Right forelimb (tissue), 1 donor: ENCODE measurements around the gene EIF3B.
A peak's percentile ranks its signal among the peaks of the same experiment; 100 is the strongest.
"Not testable (repeated sequence)": the region's sequence is repeated elsewhere in the genome, so short reads cannot be mapped to it uniquely, and the experiment has no call there.

ENCODE experiments used
- DNase-seq: peaks from one replicate; pipeline ENCODE4 v3.0.0-alpha.2; 2018

EIF3B gene

DNA sequence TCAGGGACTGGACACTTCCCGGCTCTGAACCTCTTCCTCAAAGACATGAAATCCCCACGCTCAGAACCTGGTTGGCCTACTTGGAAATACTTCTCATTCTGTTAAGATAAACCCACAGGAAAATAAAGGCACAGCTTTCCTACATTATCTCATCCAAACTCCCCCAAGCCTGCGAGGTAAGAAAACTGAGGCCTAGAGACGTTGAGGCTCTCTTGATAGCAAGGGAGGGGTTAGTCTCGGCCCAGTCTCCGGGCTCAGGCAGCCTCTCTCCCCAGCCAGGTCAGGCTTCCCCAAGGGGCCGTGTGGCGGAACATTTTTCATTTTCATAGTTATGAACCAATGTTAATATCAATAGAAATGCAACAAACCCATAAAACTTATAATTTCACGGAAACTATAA lies 4.6 kb upstream of the EIF3B start:
- no peak for DNase-seq

GRCh38 chr7:2350861-2351260 lies 3.8 kb upstream of the EIF3B start:
- no peak for DNase-seq

DNA sequence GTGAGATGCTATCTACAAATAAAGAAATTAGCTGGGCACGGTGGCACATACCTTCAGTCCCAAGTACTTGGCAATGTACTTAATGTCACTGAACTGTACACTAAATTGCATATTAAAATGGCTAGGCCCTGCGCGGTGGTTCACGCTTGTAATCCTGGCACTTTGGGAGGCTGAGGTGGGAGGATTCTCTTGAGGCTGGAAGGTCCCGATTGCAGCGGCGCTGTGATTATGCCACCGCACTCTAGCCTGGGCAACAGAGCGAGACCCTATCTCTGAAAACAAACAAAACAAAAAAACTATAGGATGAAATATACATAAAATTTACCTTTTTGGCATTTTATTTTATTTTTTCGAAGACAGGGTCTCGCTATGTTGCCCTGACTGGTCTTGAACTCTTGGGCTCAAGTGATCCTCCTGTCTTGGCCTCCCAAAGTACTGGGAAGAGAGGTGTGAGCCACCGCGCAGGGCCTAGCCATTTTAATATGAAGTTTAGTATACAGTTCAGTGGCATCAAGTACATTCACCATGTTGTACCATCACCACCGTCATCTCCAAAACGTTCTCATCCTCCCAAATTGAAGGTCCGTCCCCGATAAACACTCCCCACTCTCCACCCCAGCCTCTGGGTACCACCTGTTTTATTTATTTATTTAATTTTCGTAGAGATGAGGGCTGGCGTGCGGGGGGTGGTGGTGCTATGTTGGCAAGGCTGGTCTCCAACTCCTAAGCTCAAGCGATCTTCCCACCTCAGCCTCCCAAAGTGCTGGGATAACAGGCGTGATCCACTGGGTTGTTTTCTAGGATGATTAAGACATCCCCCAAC lies 1.3 kb upstream of the EIF3B start:
- no peak for DNase-seq

DNA sequence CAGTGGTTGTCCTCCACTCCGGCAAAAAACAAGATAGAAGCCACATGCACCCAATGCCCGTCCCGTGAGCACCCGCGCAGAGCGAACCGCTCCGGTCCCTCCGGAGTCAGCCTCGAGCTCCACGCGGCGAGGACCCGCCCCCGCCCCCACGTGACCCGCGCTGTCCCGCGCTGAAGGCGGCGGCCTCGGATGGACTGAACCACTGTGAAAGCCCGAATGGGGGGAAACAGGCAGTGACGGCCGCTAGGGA lies 766 bp upstream of the EIF3B start:
- DNase-seq = peak; percentile 96

- no peak for DNase-seq
Observed at GRCh38 chr7:2354939-2355704, 495 bp downstream of the EIF3B start.

- no peak for DNase-seq
Observed at GRCh38 chr7:2355705-2356008, 1.0 kb downstream of the EIF3B start.

- no peak for DNase-seq
Observed at GRCh38 chr7:2357165-2357564, 2.5 kb downstream of the EIF3B start.

- DNase-seq = no peak
Observed at GRCh38 chr7:2357571-2357970, 2.9 kb downstream of the EIF3B start.

DNA sequence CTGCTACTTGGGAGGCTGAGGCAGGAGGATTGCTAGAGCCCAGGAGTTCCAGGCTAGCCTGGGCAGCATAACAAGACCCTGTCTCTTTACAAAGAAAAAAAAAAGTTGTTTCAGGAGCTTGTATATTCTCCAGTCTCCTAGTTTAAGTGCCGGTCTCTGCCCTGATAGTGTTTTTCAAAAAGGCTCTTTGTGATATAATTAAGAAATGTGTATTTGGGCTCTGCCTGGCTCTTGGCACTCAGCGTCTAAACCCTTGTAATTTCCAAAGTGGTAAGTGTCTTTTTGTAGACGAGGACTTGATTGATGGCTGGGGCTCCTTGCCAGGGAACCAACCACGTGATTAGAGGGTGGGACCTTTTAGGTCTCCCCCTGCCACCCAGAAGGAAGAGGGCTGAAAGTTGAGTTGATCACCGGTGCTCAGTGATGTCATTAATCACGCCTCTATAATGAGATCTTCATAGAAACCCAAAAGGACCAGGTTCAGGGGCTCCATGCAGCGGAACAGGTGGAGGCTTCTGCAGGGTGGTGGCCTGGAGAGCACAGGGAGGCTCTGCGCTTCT lies 4.4 kb downstream of the EIF3B start:
- no peak for DNase-seq

DNA sequence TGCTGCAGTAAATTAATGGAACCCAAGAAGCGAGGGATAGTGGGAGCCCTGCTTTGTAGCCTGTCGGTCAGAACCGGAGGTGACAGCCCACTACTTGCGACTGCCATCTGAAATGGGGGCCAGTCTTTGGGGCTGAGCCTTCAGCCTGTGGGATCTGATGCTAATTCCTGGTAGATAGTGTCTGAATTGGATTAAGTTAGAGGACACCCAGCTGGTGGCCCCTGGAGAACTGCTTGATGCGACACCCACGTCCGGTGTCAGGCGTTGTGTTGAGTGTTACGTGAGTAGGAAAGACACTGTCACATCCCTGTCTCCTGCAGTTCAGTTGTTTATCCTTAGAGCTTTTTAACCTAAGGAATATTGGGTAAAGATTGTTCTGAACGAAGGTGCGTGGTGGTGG lies 5.0 kb downstream of the EIF3B start:
- DNase-seq = no peak

DNA sequence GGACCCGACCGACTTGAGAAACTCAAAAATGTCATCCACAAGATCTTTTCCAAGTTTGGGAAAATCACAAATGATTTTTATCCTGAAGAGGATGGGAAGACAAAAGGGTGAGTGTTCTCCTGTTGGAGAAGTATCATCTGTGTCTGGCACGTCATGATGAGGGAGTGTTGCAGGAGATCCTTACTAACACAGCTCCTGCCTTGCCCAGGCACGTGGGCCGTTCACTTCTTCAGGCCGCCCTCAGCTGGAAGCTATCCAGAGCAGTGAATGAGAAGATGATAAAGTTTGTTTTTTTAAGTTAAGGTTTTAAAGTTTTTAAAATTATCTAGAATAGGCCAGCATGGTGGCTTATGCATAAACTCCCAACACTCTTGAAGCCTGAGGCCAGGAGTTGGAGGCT lies 6.2 kb downstream of the EIF3B start:
- DNase-seq = no peak

GRCh38 chr7:2362385-2363088 lies 7.9 kb downstream of the EIF3B start:
- DNase-seq = no peak

DNA sequence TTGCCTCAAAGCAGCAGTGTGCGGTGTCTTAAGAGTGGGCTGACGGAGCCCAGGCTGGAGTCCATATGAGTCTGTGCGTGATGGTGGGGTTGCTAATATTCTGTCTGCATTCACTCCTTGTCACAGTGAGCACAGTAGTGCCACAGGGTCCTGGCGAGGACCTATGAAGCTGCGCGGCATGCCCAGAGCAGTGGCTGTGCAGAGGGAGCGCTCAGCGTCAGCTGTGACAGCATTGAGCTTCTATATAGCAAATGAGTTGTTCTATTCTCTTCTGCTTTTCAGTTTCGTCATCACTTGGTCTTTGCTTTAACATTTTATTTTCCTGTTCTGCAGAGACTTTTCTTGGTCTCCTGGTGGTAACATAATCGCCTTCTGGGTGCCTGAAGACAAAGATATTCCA lies 14.5 kb downstream of the EIF3B start:
- no peak for DNase-seq

DNA sequence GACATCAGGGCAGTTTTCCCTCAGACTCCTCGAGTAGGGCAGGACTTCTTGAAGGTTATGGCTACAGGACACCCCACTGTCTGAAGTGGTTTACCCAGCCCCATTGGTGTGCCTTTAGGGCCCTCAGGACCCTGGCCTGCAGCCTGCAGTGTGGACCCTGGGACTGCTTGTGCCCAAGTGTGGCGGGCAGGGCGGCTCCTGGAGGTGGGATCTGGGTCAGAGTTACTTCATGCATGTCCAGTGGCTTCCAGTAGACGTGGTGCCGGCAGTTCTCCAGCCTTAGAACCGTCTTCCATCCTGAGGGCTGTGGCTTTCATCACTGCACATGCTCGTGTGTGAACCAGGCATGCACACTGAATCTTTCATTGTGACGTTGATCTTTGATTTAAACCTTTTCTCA lies 16.7 kb downstream of the EIF3B start:
- no peak for DNase-seq

- DNase-seq = no peak
Observed at GRCh38 chr7:2372724-2373123, 18.1 kb downstream of the EIF3B start.

GRCh38 chr7:2373124-2373556 lies 18.5 kb downstream of the EIF3B start:
- DNase-seq = no peak

GRCh38 chr7:2373646-2374045 lies 19.0 kb downstream of the EIF3B start:
- DNase-seq = no peak

- DNase-seq = no peak
Observed at GRCh38 chr7:2374401-2374800, 19.8 kb downstream of the EIF3B start.

DNA sequence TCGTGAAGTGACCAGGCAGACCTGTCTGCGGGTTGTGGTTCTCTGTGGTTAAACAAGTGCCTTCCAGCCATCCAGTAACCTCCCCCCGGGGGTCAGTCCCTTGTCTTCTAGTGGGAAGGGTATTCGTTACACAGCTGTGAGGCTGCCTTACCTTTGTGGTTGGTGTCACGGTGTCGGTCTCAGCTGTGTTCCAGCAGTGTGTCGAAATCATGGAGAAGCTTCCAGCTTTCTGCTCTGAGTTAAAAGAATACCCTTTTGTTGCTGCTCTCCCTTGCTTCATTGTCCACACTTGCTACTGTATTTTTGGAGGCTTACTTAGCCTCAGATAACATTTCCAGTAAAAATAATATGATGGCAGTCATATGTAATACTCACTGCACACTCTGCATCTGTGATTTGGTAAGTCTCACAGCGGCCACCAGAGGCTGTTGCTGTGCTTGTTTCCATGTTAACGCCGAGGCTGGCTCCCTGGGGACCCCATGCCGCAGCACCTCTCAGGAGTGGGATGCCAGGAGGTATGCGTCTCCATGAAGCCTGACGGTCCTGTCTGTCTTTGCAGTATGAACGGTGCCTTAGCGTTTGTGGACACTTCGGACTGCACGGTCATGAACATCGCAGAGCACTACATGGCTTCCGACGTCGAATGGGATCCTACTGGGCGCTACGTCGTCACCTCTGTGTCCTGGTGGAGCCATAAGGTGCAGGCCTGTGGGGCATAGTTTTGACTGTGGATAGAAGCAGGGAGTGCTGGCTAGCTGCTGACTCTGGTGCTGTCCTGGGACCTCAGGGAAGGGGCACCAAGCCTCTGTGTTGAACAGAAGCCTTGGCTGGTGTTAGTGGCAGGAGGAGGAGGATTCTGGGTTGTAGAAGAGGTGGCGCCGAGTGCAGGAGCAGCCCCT lies 20.5 kb downstream of the EIF3B start:
- no peak for DNase-seq

GRCh38 chr7:2376351-2377154 lies 21.9 kb downstream of the EIF3B start:
- DNase-seq = no peak

GRCh38 chr7:2377492-2377891 lies 22.9 kb downstream of the EIF3B start:
- not testable (repeated sequence) for DNase-seq

DNA sequence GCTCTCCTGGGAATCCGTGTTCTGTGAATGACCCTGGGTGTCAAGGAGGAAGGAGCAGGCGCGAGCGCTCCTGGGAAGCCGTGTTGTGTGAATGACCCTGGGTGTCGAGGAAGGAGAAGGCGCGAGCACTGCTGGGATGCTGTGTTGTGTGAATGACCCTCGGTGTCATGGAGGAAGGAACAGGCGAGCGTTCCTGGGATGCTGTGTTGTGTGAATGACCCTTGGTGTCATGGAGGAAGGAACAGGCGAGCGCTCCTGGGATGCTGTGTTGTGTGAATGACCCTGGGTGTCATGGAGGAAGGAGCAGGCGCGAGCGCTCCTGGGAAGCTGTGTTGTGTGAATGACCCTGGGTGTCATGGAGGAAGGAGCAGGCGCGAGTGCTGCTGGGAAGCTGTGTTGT lies 23.5 kb downstream of the EIF3B start:
- not testable (repeated sequence) for DNase-seq
